HG03060 (cell line): Measurements from ENCODE around the gene ODAD4.

Source experiments
- ATAC-seq: cut with Tn5 transposase; IDR thresholded peaks from one replicate; pipeline ENCODE4 v1.9.1; 2021; ENCODE audit warnings: low read depth, moderate number of reproducible peaks; ENCODE audit not compliant: unreplicated experiment

Gene ODAD4

GRCh38 chr17:41939044-41939692 lies 8.8 kb downstream of the ODAD4 start:
- no peak for ATAC-seq

GRCh38 chr17:41939693-41940090 lies 9.3 kb downstream of the ODAD4 start:
- ATAC-seq: no peak

GRCh38 chr17:41941168-41941567 lies 10.8 kb downstream of the ODAD4 start:
- no peak for ATAC-seq

GRCh38 chr17:41942626-41943373 lies 12.4 kb downstream of the ODAD4 start:
- ATAC-seq: no peak

GRCh38 chr17:41943492-41943891 lies 13.1 kb downstream of the ODAD4 start:
- no peak for ATAC-seq

GRCh38 chr17:41944943-41945342 lies 14.5 kb downstream of the ODAD4 start:
- no peak for ATAC-seq

GRCh38 chr17:41948762-41949460 lies 18.5 kb downstream of the ODAD4 start:
- no peak for ATAC-seq

GRCh38 chr17:41956522-41956921 lies 26.1 kb downstream of the ODAD4 start:
- ATAC-seq: no peak

GRCh38 chr17:41957031-41957868 lies 26.8 kb downstream of the ODAD4 start:
- ATAC-seq: no peak

GRCh38 chr17:41957869-41958439 lies 27.5 kb downstream of the ODAD4 start:
- ATAC-seq: no peak

- no peak for ATAC-seq
Measured at GRCh38 chr17:41959030-41959335, 28.6 kb downstream of the ODAD4 start.

- ATAC-seq: no peak
Measured at GRCh38 chr17:41959336-41960095, 29.1 kb downstream of the ODAD4 start.

- ATAC-seq: no peak
Measured at GRCh38 chr17:41962111-41962510, 31.7 kb downstream of the ODAD4 start.

GRCh38 chr17:41962768-41963434 lies 32.5 kb downstream of the ODAD4 start:
- no peak for ATAC-seq

GRCh38 chr17:41965694-41966462 lies 35.5 kb downstream of the ODAD4 start:
- ATAC-seq: no peak

GRCh38 chr17:41966463-41967140 lies 36.2 kb downstream of the ODAD4 start, which contains the start of gene CNP:
CNP (plus strand) TSS chr17:41966795; CDS start chr17:41966885, 90 bp downstream.
- ATAC-seq: no peak

- no peak for ATAC-seq
Measured at GRCh38 chr17:41967141-41967920, 36.9 kb downstream of the ODAD4 start.
